ENCODE measurements around the gene KCNJ11.

KCNJ11 gene

DNA sequence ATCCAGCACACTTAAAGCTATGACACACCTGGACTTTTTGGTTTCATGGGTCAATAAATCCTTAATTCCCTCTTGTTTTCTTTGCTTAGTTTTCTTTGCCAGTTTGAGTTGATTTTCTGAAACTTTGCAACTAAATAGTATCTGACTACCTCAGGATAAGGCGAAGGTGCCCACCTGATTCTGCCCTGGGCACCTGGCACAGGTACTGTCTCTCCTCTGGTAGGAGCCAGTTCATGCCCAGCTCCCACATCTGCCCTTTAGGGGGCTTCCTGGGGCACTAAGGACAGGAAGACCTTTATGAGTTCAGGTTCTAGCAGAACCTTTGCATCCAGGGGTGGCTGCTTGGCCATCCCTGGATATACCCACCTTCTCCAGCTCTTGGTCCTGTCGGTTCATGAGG, 19.6 kb upstream of the KCNJ11 start:
- Histone ChIP-seq H3K9ac (ENCODE audit: low read length) (no peak overlapping the region), H3K27ac (ENCODE audit: low read depth, low read length) (no peak overlapping the region), H3K4me1 (ENCODE audit: insufficient read depth, low read length) (peaks cover 6% of the 10 kb centered on the region), H3K9me3 (ENCODE audit: low read length) (no peaks in the 10 kb centered on the region), H3K36me3 (ENCODE audit: insufficient read depth, low read length) (no peaks in the 10 kb centered on the region), H3K4me3 (ENCODE audit: low read depth in 1 of 2, low read length in 2 of 2) (no peak overlapping the region), H3K27me3 (ENCODE audit: control insufficient read depth in 1 of 2, insufficient read depth in 2 of 2, low read length in 2 of 2) (no peaks in the 10 kb centered on the region)

GRCh38 chr11:17407575-17407974, 19.1 kb upstream of the KCNJ11 start:
- Histone ChIP-seq H3K4me3 (ENCODE audit: low read depth in 1 of 2, low read length in 2 of 2) (no peak overlapping the region), H3K27ac (ENCODE audit: low read depth, low read length) (no peak overlapping the region), H3K4me1 (ENCODE audit: insufficient read depth, low read length) (peaks cover 6% of the 10 kb centered on the region), H3K9ac (ENCODE audit: low read length) (no peak overlapping the region), H3K9me3 (ENCODE audit: low read length) (no peaks in the 10 kb centered on the region), H3K27me3 (ENCODE audit: control insufficient read depth in 1 of 2, insufficient read depth in 2 of 2, low read length in 2 of 2) (no peaks in the 10 kb centered on the region), H3K36me3 (ENCODE audit: insufficient read depth, low read length) (no peaks in the 10 kb centered on the region)

DNA sequence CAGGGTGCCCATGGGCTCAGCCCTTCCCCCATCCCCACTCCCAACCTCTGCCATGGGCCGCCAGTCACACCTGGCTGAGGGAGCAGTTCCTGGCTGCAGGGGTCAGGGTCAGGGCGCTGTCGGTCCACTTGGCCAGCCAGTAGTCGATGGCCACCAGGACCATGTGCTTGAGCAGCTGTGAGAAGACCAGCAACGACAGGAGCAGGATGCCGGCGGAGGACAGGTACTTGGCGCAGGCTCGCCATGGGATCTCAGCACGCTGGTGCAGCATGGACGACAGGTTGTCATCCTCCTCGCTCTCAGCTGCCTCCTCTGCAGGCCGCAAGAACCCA, 18.3 kb upstream of the KCNJ11 start:
- Histone ChIP-seq H3K4me3 (ENCODE audit: low read depth in 1 of 2, low read length in 2 of 2) (no peak overlapping the region), H3K36me3 (ENCODE audit: insufficient read depth, low read length) (no peaks in the 10 kb centered on the region), H3K9ac (ENCODE audit: low read length) (no peak overlapping the region), H3K27me3 (ENCODE audit: control insufficient read depth in 1 of 2, insufficient read depth in 2 of 2, low read length in 2 of 2) (no peaks in the 10 kb centered on the region), H3K9me3 (ENCODE audit: low read length) (no peaks in the 10 kb centered on the region), H3K4me1 (ENCODE audit: insufficient read depth, low read length) (peaks cover 6% of the 10 kb centered on the region), H3K27ac (ENCODE audit: low read depth, low read length) (no peak overlapping the region)

- Histone ChIP-seq H3K9ac (ENCODE audit: low read length) (no peak overlapping the region), H3K27ac (ENCODE audit: low read depth, low read length) (no peak overlapping the region), H3K36me3 (ENCODE audit: insufficient read depth, low read length) (no peaks in the 10 kb centered on the region), H3K27me3 (ENCODE audit: control insufficient read depth in 1 of 2, insufficient read depth in 2 of 2, low read length in 2 of 2) (no peaks in the 10 kb centered on the region), H3K4me1 (ENCODE audit: insufficient read depth, low read length) (peaks cover 6% of the 10 kb centered on the region), H3K9me3 (ENCODE audit: low read length) (no peaks in the 10 kb centered on the region), H3K4me3 (ENCODE audit: low read depth in 1 of 2, low read length in 2 of 2) (no peak overlapping the region)
These were observed 17.8 kb upstream of the KCNJ11 start for GRCh38 chr11:17406082-17406817.

GRCh38 chr11:17405232-17406005, 17.0 kb upstream of the KCNJ11 start:
- Histone ChIP-seq H3K36me3 (ENCODE audit: insufficient read depth, low read length) (no peaks in the 10 kb centered on the region), H3K27me3 (ENCODE audit: control insufficient read depth in 1 of 2, insufficient read depth in 2 of 2, low read length in 2 of 2) (no peaks in the 10 kb centered on the region), H3K9ac (ENCODE audit: low read length) (no peak overlapping the region), H3K4me3 (ENCODE audit: low read depth in 1 of 2, low read length in 2 of 2) (no peak overlapping the region), H3K4me1 (ENCODE audit: insufficient read depth, low read length) (peaks cover 6% of the 10 kb centered on the region), H3K27ac (ENCODE audit: low read depth, low read length) (no peak overlapping the region), H3K9me3 (ENCODE audit: low read length) (no peaks in the 10 kb centered on the region)

DNA sequence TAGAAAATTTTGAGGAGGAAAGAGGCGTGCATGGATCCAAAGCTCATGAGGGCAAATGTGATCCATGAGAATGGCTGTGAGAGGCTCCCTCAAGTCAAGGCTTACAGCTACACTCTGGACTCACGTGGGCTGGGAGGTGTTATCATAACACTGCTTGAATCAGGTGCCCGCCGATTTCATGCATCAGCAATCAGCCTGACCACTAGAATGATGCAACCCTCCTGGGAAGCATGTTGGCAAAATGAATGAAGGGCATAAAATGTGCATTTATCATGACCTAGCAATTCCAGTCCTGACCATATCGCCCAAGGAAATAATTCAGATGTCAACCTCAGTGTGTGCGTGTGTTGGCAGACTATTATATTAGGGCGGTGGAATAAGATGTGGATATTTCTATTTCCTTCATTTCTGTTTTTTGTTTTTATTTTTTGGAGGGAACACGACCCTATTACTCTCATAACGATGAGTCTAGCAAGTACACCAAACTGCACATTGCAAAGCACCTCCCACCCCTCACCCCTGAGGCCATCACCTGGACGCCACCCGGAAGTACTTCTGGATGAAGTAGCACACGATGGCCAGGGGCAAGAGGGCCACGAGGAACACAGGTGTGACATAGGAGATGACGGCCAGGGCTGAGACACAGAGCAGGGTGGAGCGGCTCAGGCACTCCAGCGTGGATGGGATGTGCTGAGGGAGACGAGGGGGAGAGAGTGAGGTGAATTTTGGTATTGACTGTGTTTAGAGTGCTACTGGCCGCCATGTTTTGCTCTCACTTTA, 15.7 kb upstream of the KCNJ11 start:
- Histone ChIP-seq H3K4me1 (ENCODE audit: insufficient read depth, low read length) (peaks cover 6% of the 10 kb centered on the region), H3K36me3 (ENCODE audit: insufficient read depth, low read length) (no peaks in the 10 kb centered on the region), H3K27ac (ENCODE audit: low read depth, low read length) (no peak overlapping the region), H3K27me3 (ENCODE audit: control insufficient read depth in 1 of 2, insufficient read depth in 2 of 2, low read length in 2 of 2) (no peaks in the 10 kb centered on the region), H3K9ac (ENCODE audit: low read length) (no peak overlapping the region), H3K4me3 (ENCODE audit: low read depth in 1 of 2, low read length in 2 of 2) (no peak overlapping the region), H3K9me3 (ENCODE audit: low read length) (no peaks in the 10 kb centered on the region)

DNA sequence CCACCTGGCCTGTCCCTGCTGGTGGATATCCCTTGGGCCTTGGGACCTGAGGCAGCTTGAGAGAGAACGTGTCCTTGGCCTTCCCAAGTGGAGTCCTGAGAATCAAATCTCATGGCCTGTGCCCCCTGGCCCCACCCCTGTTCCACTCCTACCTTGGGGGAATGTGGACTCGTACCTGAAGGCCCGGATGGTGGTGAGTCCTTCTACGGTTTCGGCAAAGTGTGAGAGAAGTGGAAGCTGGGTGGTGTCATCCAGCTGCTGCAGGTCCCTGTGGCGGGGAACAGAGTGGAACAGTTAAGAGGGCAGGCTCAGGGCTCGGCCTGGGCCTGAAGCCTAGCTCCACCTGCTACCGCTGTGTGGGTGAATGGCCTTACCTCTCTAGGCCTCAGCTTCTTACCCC, 14.0 kb upstream of the KCNJ11 start:
- no peak overlapping the region for H3K27ac ChIP-seq (ENCODE audit: low read depth, low read length)
- no peak overlapping the region for H3K9ac ChIP-seq (ENCODE audit: low read length)
- H3K4me1 ChIP-seq (ENCODE audit: insufficient read depth, low read length): peaks cover 6% of the 10 kb centered on the region

GRCh38 chr11:17401841-17402240, 13.4 kb upstream of the KCNJ11 start:
- Histone ChIP-seq H3K27ac (ENCODE audit: low read depth, low read length) (no peak overlapping the region), H3K27me3 (ENCODE audit: control insufficient read depth in 1 of 2, insufficient read depth in 2 of 2, low read length in 2 of 2) (no peaks in the 10 kb centered on the region), H3K4me1 (ENCODE audit: insufficient read depth, low read length) (peaks cover 6% of the 10 kb centered on the region), H3K9me3 (ENCODE audit: low read length) (no peaks in the 10 kb centered on the region), H3K9ac (ENCODE audit: low read length) (no peak overlapping the region), H3K36me3 (ENCODE audit: insufficient read depth, low read length) (no peaks in the 10 kb centered on the region), H3K4me3 (ENCODE audit: low read depth in 1 of 2, low read length in 2 of 2) (no peak overlapping the region)

More for the DNA sequence above, 14.0 kb upstream of the KCNJ11 start:
- Histone ChIP-seq H3K27me3 (ENCODE audit: control insufficient read depth in 1 of 2, insufficient read depth in 2 of 2, low read length in 2 of 2) (no peaks in the 10 kb centered on the region), H3K9me3 (ENCODE audit: low read length) (no peaks in the 10 kb centered on the region), H3K4me3 (ENCODE audit: low read depth in 1 of 2, low read length in 2 of 2) (no peak overlapping the region), H3K36me3 (ENCODE audit: insufficient read depth, low read length) (no peaks in the 10 kb centered on the region)

- no peaks in the 10 kb centered on the region for H3K9me3 ChIP-seq (ENCODE audit: low read length)
- H3K4me3 ChIP-seq (ENCODE audit: low read depth in 1 of 2, low read length in 2 of 2): no peak overlapping the region
- peaks cover 5% of the 10 kb centered on the region for H3K4me1 ChIP-seq (ENCODE audit: insufficient read depth, low read length)
- H3K9ac ChIP-seq (ENCODE audit: low read length): no peak overlapping the region
- H3K27me3 ChIP-seq (ENCODE audit: control insufficient read depth in 1 of 2, insufficient read depth in 2 of 2, low read length in 2 of 2): no peaks in the 10 kb centered on the region
- H3K36me3 ChIP-seq (ENCODE audit: insufficient read depth, low read length): no peaks in the 10 kb centered on the region
- no peak overlapping the region for H3K27ac ChIP-seq (ENCODE audit: low read depth, low read length)
These were observed 12.9 kb upstream of the KCNJ11 start for GRCh38 chr11:17401316-17401715.

- Histone ChIP-seq H3K36me3 (ENCODE audit: insufficient read depth, low read length) (no peaks in the 10 kb centered on the region), H3K27ac (ENCODE audit: low read depth, low read length) (no peak overlapping the region), H3K4me1 (ENCODE audit: insufficient read depth, low read length) (no peaks in the 10 kb centered on the region), H3K9me3 (ENCODE audit: low read length) (no peaks in the 10 kb centered on the region), H3K9ac (ENCODE audit: low read length) (no peak overlapping the region), H3K4me3 (ENCODE audit: low read depth in 1 of 2, low read length in 2 of 2) (no peak overlapping the region), H3K27me3 (ENCODE audit: control insufficient read depth in 1 of 2, insufficient read depth in 2 of 2, low read length in 2 of 2) (no peaks in the 10 kb centered on the region)
These were observed 11.8 kb upstream of the KCNJ11 start for GRCh38 chr11:17400048-17400775.

DNA sequence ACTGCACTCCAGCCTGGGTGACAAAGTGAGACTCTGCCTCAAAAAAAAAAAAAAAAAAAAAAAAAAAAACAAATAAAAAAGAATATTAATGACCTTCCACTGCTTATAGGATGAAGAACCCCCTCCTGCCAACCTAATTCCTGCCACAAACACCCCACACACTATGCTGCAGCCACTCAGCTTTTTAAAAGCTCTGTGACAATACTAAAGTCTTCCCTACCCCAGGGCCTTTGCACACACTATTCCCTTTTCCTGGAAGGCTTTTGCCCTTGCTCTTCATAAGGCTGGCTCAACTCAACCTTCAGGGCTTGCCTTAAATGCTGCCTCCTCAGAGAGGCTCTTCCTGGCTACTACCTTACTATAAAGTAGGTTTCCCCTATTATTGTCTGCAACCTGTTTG, 10.8 kb upstream of the KCNJ11 start:
- no peak overlapping the region for H3K9ac ChIP-seq (ENCODE audit: low read length)
- H3K4me1 ChIP-seq (ENCODE audit: insufficient read depth, low read length): no peaks in the 10 kb centered on the region
- no peak overlapping the region for H3K4me3 ChIP-seq (ENCODE audit: low read depth in 1 of 2, low read length in 2 of 2)
- H3K27ac ChIP-seq (ENCODE audit: low read depth, low read length): no peak overlapping the region
- H3K27me3 ChIP-seq (ENCODE audit: control insufficient read depth in 1 of 2, insufficient read depth in 2 of 2, low read length in 2 of 2): no peaks in the 10 kb centered on the region
- no peaks in the 10 kb centered on the region for H3K9me3 ChIP-seq (ENCODE audit: low read length)
- H3K36me3 ChIP-seq (ENCODE audit: insufficient read depth, low read length): no peaks in the 10 kb centered on the region
